Aorta (tissue), 5 donors: ENCODE measurements around the gene TOM1L2. TPM values are rescaled to one million over a fixed set of nuclear protein-coding genes. Genes with fewer than 3 reads are reported as not detected.
"Not testable (repeated sequence)": the region's sequence is repeated elsewhere in the genome, so short reads cannot be mapped to it uniquely, and the experiment has no call there.

Experiments used
- ATAC-seq: fragments of 200-7000 bp; cut with Tn5 transposase; one replicate; pipeline ENCODE4 v1.9.1; 2022; ENCODE audit warnings: moderate library complexity; ENCODE audit not compliant: low FRiP score
- DNase-seq, 2 donors: peaks; one replicate each; pipeline ENCODE4 v3.0.0-alpha.2; 2020
- H3K27ac ChIP-seq, 2 donors: one replicate each; pipeline ENCODE4 v1.5.1; 2013; ENCODE audit warnings: low read length in 2 of 2, mild to moderate bottlenecking in 2 of 2, moderate library complexity in 2 of 2, control low read depth in 1 of 2, inconsistent platforms in 1 of 2, low read depth in 1 of 2
- H3K27me3 ChIP-seq, 2 donors: one replicate each; pipeline ENCODE4 v1.6.1; 2013; ENCODE audit warnings: control low read depth in 1 of 2, low read length in 1 of 2, mild to moderate bottlenecking in 1 of 2, moderate library complexity in 1 of 2; ENCODE audit not compliant: insufficient read depth in 2 of 2, control insufficient read depth in 1 of 2
- H3K36me3 ChIP-seq, 2 donors: one replicate each; pipeline ENCODE4 v1.6.1; 2013; ENCODE audit warnings: control low read depth in 1 of 2, low read length in 1 of 2, mild to moderate bottlenecking in 1 of 2; ENCODE audit not compliant: insufficient read depth in 2 of 2, control insufficient read depth in 1 of 2
- H3K4me1 ChIP-seq, 2 donors: one replicate each; pipeline ENCODE4 v1.6.1; 2013; ENCODE audit warnings: low read length in 2 of 2, control low read depth in 1 of 2, mild to moderate bottlenecking in 1 of 2, moderate library complexity in 1 of 2; ENCODE audit not compliant: insufficient read depth in 2 of 2, control insufficient read depth in 1 of 2
- H3K4me3 ChIP-seq, 2 donors: one replicate each; pipeline ENCODE4 v1.5.1; 2013; ENCODE audit warnings: low read length in 2 of 2, control low read depth in 1 of 2, mild to moderate bottlenecking in 1 of 2
- H3K9me3 ChIP-seq: one replicate; pipeline ENCODE4 v1.6.1; 2013; ENCODE audit warnings: mild to moderate bottlenecking, low read length; ENCODE audit not compliant: control insufficient read depth
- WGBS, 2 donors: extraction: QIAGEN DNeasy Blood & Tissue Kit; methylation state at CpG; one replicate each; pipeline ENCODE4 v1.1.7; 2013; 5-methylcytosine and 5-hydroxymethylcytosine counted together
- intact Hi-C, 2 donors: fragments of 100-400 bp; cut with DNase I; formaldehyde crosslinking; loops; one replicate each; pipeline versions ENCODE4 v1.14.2 to v1.15.0; 2022
- polyA plus RNA-seq, 2 donors: library from polyadenylated mRNA; stranded (reverse); fragments of 200-250 nt; gene quantifications; one replicate each; pipeline ENCODE4 v1.2.3, GENCODE V29; 2013
- total RNA-seq, 2 donors: library from RNA; stranded (reverse); fragmentation: NEBNext Ultra II Directional; extraction: Animal tissue kit (Norgen Biotek cat#: 25700); gene quantifications; one replicate each; pipeline ENCODE4 v1.2.1, GENCODE V29; 2021
- donor health status: healthy with polysubstance abuse.
- donor health status: Bipolar disorder and iron deficiency.
- donor health status: DM: no; HTN: no; CAD: no.
- donor health status: DM: no; HTN: no; CAD: no.
- donor health status: DM: yes; HTN: yes; CAD: no.

TOM1L2 gene
- total and polyA plus RNA-seq, 4 donors, result 11.9 to 74.9 (median 54.8) TPM

DNA sequence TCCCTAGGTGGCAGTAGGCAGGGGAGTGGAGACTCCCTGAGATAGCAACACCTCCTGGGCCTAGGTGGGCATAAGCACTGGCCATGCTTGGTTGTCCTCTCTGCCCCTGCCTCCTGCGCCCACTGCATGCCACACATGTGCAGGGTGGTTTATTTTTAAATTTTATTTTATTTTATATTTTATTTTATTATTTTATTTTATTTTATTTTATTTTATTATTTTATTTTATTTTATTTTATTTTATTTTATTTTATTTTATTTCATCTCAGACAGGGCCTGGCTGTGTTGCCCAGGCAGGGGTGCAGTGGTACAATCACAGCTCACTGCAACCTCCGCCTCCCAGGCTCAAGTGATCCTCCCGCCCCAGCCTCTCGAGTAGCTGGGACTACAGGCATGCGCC, 164.0 kb downstream of the TOM1L2 start:
- H3K27ac ChIP-seq, H3K4me3 ChIP-seq, H3K36me3 ChIP-seq, H3K27me3 ChIP-seq, H3K4me1 ChIP-seq, DNase-seq, ATAC-seq, H3K9me3 ChIP-seq, intact Hi-C loops: not testable (repeated sequence)
- 95 to 97% methylated on average over 5 of the region's 5 CpGs for WGBS, 2 donors

DNA sequence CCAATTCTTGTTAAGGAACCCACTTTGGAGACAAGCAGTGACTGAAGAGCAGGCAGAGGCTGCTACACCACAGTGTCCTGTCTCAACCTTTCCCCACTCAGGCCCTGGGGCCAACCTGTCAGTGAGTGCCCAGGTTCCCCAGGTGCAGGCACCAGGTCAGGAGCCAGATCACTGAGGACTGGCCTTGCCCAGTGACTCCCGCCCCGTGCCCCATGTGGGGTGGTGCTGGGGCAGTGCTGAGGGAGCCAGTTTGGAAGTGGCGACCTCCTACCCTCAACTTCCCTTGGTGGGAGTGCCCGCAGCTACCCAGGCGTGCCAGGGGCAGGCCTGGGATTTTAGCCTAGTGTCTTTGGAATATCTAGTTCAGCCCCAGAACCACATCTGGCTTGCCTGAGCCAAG, 164.8 kb downstream of the TOM1L2 start:
- Histone ChIP-seq H3K27ac (no peak overlapping the region), H3K4me3 (no peak overlapping the region), H3K27me3 (no peaks in the 10 kb centered on the region), H3K36me3 (no peaks in the 10 kb centered on the region), H3K9me3 (no peaks in the 10 kb centered on the region), H3K4me1 (no peaks in the 10 kb centered on the region)
- DNase-seq, result no peak
- no peak for ATAC-seq
- WGBS, 2 donors, result 90 to 93% methylated on average over 5 of the region's 5 CpGs
- intact Hi-C loops, result no loop called here

DNA sequence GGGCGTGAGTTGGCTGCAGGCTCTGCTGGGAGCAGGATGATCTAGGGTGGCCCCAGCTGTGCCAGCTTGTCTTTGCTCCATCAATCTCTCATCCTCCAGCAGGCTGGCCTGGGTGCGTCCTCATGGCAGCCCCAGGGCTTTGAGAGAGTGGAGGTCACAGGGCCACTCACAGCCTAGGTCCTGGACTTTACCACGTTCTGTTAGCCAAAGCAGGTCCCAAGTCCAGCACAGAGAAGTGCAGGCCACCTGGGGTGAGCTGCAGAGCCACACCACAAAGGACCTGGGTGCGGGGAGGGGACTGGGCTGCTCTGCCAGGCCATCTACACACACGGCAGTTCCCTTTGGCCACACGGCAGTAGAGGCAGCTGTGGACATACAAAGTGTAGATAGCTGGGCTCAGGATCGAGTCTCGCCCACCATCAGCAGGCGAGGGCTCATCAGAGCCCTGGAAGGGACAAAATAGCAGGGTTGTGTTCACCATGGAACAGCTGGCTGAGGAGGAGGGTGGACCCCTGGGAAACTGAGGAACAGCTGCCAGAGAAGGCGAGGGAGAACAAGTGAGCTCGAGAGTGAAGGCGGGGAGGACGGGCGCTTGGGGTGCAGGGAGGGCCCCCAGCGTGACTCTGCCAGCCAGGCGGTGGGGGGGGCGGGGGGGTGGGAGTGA, 165.5 kb downstream of the TOM1L2 start:
- Histone ChIP-seq H3K4me1 (no peaks in the 10 kb centered on the region), H3K27ac (no peak overlapping the region), H3K9me3 (no peaks in the 10 kb centered on the region), H3K4me3 (no peak overlapping the region), H3K36me3 (no peaks in the 10 kb centered on the region), H3K27me3 (no peaks in the 10 kb centered on the region)
- no peak for ATAC-seq
- DNase-seq, result no peak
- WGBS, 2 donors, result 87 to 90% methylated on average over 12 to 17 of the region's 17 CpGs
- intact Hi-C loops, result no loop called here

DNA sequence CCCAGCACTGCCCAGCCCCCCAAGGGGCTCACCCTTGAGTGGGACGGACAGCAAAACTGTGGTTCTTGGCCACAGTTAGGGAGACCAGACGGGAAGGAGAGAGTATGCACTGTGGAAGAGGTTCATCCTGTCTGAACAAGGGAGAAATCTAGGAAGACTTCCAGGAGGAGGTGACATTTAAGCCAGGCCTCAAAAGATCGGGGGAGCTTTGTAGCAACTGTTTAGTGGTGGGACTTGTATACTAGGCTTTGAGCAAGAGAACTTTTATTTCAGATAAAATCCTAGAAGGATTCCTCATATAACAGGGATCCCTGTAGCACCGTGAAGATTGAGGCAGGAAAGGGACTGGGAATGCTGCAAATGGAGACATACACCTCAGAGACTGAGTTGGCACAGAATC, 166.2 kb downstream of the TOM1L2 start:
- Histone ChIP-seq H3K27ac (no peak overlapping the region), H3K9me3 (no peaks in the 10 kb centered on the region), H3K36me3 (no peaks in the 10 kb centered on the region), H3K27me3 (no peaks in the 10 kb centered on the region), H3K4me3 (no peak overlapping the region), H3K4me1 (no peaks in the 10 kb centered on the region)
- intact Hi-C loops, result no loop called here
- ATAC-seq (no peak), DNase-seq (no peak)
- WGBS, 2 donors, result 89 to 91% methylated on average over 4 of the region's 4 CpGs

DNA sequence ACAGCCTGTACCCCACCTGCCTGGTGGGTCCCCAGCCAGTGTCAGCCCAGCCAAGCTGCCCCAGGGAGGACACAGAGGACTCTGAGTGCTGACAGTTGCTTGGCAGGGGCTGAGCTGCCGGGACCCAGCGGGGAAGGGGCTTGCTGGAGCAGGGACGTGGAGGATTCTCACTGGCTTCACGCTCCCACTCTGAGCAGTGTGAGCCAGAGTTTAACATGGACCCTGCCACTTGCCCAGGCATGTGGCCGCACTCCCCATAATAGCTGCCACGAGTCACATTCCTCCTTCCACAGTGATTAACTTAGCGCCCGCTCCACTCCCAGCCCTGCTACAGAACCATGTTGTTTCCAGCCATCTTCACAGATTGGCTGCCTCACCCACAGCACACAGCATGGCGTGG, 166.6 kb downstream of the TOM1L2 start:
- ATAC-seq, result no peak
- Histone ChIP-seq H3K4me3 (no peak overlapping the region), H3K27ac (no peak overlapping the region), H3K36me3 (no peaks in the 10 kb centered on the region), H3K4me1 (no peaks in the 10 kb centered on the region), H3K9me3 (no peaks in the 10 kb centered on the region), H3K27me3 (no peaks in the 10 kb centered on the region)
- 78 to 83% methylated on average over 9 of the region's 9 CpGs for WGBS, 2 donors
- intact Hi-C loops, result no loop called here
- no peak for DNase-seq

DNA sequence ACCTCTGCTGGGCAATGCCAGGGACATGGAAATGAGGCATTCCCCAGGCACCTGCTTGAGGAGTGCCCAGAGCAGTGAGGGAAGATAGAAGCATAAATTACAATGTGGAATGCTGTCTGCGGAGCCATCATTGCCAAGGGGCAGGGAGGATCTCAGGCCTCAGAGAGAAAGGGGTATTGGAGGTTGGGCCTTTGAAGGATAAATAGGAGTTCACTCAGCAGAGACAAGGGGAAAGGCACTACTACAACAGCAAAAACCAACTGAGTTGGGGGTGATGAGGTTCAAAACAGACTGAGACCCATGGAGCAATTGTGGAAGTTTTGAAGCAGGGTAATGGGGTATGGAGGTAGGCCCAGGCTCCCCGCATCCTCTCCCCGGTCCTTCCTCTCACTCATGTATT, 168.2 kb downstream of the TOM1L2 start:
- no peaks in the 10 kb centered on the region for H3K9me3 ChIP-seq
- no peak for DNase-seq
- intact Hi-C loops, result no loop called here
- no peak overlapping the region for H3K27ac ChIP-seq
- no peak for ATAC-seq
- no peaks in the 10 kb centered on the region for H3K27me3 ChIP-seq
- H3K4me3 ChIP-seq, result no peak overlapping the region
- no peaks in the 10 kb centered on the region for H3K36me3 ChIP-seq
- WGBS, 2 donors, result 98 to 100% methylated on average over 3 of the region's 3 CpGs
- no peaks in the 10 kb centered on the region for H3K4me1 ChIP-seq

DNA sequence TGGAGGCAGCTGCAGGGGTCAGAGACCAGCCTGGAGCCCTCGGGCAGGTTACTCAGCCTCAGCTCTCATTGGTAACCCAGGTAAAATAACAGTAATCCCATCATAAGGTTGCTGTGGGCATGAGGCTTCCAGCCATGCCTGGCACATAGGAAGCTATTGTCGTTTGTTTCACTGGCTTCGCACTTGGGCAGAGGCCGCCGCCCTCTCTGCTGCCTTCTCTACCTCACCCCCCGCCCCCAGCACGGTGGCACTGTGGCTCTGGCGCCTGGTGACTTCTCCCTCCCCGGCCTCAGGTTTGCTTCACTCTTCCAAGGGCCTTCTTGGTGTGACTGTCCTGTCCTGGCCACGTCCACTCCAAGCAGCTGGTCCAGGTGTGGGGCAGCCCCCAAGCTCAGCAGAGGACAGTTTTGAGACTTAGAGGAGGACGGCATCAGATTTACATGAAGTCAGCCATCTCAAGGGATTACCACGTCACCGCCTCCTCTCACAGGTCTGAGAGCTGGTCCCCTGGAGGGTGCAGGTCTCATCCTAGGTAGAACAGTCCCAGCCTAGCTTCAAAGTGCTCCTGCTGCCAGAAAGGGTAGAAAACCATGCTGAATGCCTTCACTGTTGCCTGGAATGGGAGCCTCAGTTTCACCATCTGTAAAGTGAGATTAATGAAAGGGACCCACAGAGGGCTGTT, 170.3 kb downstream of the TOM1L2 start:
- no peak overlapping the region for H3K27ac ChIP-seq
- no peaks in the 10 kb centered on the region for H3K27me3 ChIP-seq
- no peaks in the 10 kb centered on the region for H3K9me3 ChIP-seq
- no peak for DNase-seq
- no peaks in the 10 kb centered on the region for H3K36me3 ChIP-seq
- no peaks in the 10 kb centered on the region for H3K4me1 ChIP-seq
- intact Hi-C loops, result no loop called here
- no peak for ATAC-seq
- 93 to 94% methylated on average over 13 of the region's 13 CpGs for WGBS, 2 donors
- no peak overlapping the region for H3K4me3 ChIP-seq

DNA sequence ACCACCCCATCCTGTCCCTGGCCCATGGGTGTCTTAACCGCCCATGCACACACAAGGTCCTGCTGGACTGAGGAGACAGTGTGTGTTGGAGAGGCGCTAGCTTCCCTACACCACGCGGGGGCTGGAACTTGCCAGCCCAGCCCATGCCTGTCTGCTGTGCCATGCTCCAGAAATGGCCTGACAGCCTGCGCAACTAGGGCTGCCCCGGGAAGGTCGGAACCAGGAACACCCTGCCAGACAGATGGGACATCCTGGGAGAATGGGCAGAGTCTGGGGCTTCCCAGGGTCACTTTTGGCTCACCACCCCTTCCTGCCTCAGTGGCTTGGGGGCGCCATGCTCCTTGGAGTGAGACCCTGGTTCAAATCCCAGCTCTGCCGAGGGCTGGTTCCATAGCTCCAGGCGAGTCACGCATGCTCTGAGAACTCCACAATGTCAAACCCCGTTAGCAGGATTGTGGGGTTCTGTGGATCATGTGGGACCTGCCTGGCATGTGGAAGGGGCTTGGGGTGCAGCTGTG, 171.6 kb downstream of the TOM1L2 start:
- intact Hi-C loops, result no loop called here
- ATAC-seq, result no peak
- no peak overlapping the region for H3K27ac ChIP-seq

More for the DNA sequence above, 171.6 kb downstream of the TOM1L2 start:
- Histone ChIP-seq H3K36me3 (no peaks in the 10 kb centered on the region), H3K4me3 (no peak overlapping the region), H3K9me3 (no peaks in the 10 kb centered on the region), H3K27me3 (no peaks in the 10 kb centered on the region), H3K4me1 (no peaks in the 10 kb centered on the region)
- DNase-seq, result no peak
- 87 to 90% methylated on average over 12 of the region's 12 CpGs for WGBS, 2 donors
